Endodermal cell (in vitro differentiated cells): ENCODE measurements around the gene IL17D. TPM values are rescaled to one million over a fixed set of nuclear protein-coding genes. Genes with fewer than 3 reads are reported as not detected.

ENCODE experiments used
- DNase-seq: peaks from one replicate; pipeline ENCODE4 v3.0.0-alpha.2; 2017
- H3K27ac ChIP-seq: 2 replicates; pipeline ENCODE4 v1.5.1; 2013; ENCODE audit warnings: mild to moderate bottlenecking, low read depth, low read length, moderate library complexity
- H3K27me3 ChIP-seq: 2 replicates; pipeline ENCODE4 v1.6.1; 2013; ENCODE audit warnings: mild to moderate bottlenecking, low read length, moderate library complexity; ENCODE audit not compliant: insufficient read depth, control insufficient read depth, poor library complexity, severe bottlenecking
- H3K36me3 ChIP-seq: 2 replicates; pipeline ENCODE4 v1.7.0; 2013; ENCODE audit warnings: mild to moderate bottlenecking, low read length, moderate library complexity; ENCODE audit not compliant: control insufficient read depth, insufficient read depth
- H3K4me1 ChIP-seq: one replicate; pipeline ENCODE4 v1.7.0; 2013; ENCODE audit warnings: low read length; ENCODE audit not compliant: control insufficient read depth, insufficient read depth
- H3K4me3 ChIP-seq: 2 replicates; pipeline ENCODE4 v1.5.1; 2013; ENCODE audit warnings: mild to moderate bottlenecking, low read length, moderate library complexity
- H3K9ac ChIP-seq: 2 replicates; pipeline ENCODE4 v1.6.1; 2013; ENCODE audit warnings: mild to moderate bottlenecking, low read length, moderate library complexity; ENCODE audit not compliant: poor library complexity, severe bottlenecking; ENCODE audit errors: extremely low read depth
- H3K9me3 ChIP-seq: 2 replicates; pipeline ENCODE4 v1.6.1; 2013; ENCODE audit warnings: mild to moderate bottlenecking, low read length, moderate library complexity; ENCODE audit not compliant: control insufficient read depth
- H3K27ac Mint-ChIP-seq: 2 replicates; pipeline ENCODE4 v1.8.0; 2020; ENCODE audit warnings: mixed read lengths
- H3K27me3 Mint-ChIP-seq: 2 replicates; pipeline ENCODE4 v1.8.0; 2021; ENCODE audit warnings: mild to moderate bottlenecking, mixed read lengths; ENCODE audit not compliant: insufficient read depth
- H3K36me3 Mint-ChIP-seq: 2 replicates; pipeline ENCODE4 v1.8.0; 2020; ENCODE audit warnings: low read depth, mixed read lengths
- H3K4me1 Mint-ChIP-seq: 2 replicates; pipeline ENCODE4 v1.8.0; 2020; ENCODE audit warnings: mixed read lengths
- H3K4me3 Mint-ChIP-seq: 2 replicates; pipeline ENCODE4 v1.8.0; 2020; ENCODE audit warnings: mild to moderate bottlenecking, moderate library complexity, mixed read lengths
- H3K9me3 Mint-ChIP-seq: 2 replicates; pipeline ENCODE4 v1.8.0; 2020; ENCODE audit warnings: mild to moderate bottlenecking, mixed read lengths
- WGBS, 2 experiments: methylation state at CpG; one replicate each; pipeline versions ENCODE4 v1.1.5 to v1.1.7; 2013; ENCODE audit warnings: missing lambda C conversion rate in 2 of 2, mixed read lengths in 1 of 2; ENCODE audit not compliant: insufficient coverage in 1 of 2, insufficient read length in 1 of 2; 5-methylcytosine and 5-hydroxymethylcytosine counted together
- total RNA-seq, 2 donors: library from RNA; stranded (reverse); fragmentation: NEBNext Ultra II Directional in 1 of 2; extraction: Animal tissue kit (Norgen Biotek cat#: 25700) in 1 of 2; gene quantifications; 2 replicates in 1 of 2; 3 replicates in 1 of 2; pipeline ENCODE4 v1.2.1, GENCODE V29; 2021
- TF ChIP-seq, protein P1 (sequence below): fragments of 200-600 bp; sonication (generic); conservative IDR thresholded peaks from 2 replicates; pipeline ENCODE4 v1.5.0; 2021; ENCODE audit warnings: antibody characterized with exemption, mild to moderate bottlenecking

Gene IL17D
- total RNA-seq, 2 donors from 2014 or later, result 0.33 to 0.88 TPM

DNA sequence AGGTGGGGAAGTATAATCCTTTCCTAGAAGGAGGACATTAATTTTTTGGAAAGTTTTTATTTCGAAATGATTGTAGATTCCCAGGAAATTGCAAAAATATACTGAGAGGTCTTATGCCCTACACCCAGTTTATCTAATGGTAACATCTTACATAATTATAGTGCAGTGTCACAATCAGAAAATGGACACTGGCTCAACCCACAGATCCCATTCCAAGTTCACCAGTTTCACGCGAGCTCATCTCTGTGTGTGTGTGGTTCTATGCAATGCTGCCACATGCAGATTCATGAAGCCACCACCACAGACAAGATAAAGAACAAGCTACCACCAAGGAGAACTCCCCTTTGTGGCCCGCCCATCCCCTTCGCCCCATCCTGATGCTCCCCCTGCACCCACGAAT, 24.4 kb downstream of the IL17D start:
- H3K27ac ChIP-seq, result no peak overlapping the region
- no peaks in the 10 kb centered on the region for H3K36me3 ChIP-seq
- H3K27ac Mint-ChIP-seq, result no peak overlapping the region
- peaks cover 2% of the 10 kb centered on the region for H3K36me3 Mint-ChIP-seq
- H3K27me3 Mint-ChIP-seq, result peaks cover 6% of the 10 kb centered on the region
- H3K4me1 Mint-ChIP-seq, result no peaks in the 10 kb centered on the region
- no peaks in the 10 kb centered on the region for H3K9me3 Mint-ChIP-seq
- H3K4me1 ChIP-seq, result no peaks in the 10 kb centered on the region
- TF ChIP-seq, protein P1, sequence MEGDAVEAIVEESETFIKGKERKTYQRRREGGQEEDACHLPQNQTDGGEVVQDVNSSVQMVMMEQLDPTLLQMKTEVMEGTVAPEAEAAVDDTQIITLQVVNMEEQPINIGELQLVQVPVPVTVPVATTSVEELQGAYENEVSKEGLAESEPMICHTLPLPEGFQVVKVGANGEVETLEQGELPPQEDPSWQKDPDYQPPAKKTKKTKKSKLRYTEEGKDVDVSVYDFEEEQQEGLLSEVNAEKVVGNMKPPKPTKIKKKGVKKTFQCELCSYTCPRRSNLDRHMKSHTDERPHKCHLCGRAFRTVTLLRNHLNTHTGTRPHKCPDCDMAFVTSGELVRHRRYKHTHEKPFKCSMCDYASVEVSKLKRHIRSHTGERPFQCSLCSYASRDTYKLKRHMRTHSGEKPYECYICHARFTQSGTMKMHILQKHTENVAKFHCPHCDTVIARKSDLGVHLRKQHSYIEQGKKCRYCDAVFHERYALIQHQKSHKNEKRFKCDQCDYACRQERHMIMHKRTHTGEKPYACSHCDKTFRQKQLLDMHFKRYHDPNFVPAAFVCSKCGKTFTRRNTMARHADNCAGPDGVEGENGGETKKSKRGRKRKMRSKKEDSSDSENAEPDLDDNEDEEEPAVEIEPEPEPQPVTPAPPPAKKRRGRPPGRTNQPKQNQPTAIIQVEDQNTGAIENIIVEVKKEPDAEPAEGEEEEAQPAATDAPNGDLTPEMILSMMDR, result no peak
- no peak for DNase-seq
- no peak overlapping the region for H3K4me3 ChIP-seq
- no peaks in the 10 kb centered on the region for H3K27me3 ChIP-seq
- no peaks in the 10 kb centered on the region for H3K9me3 ChIP-seq
- H3K4me3 Mint-ChIP-seq, result no peak overlapping the region
- WGBS, 2 experiments, result 86 to 98% methylated on average over 4 to 6 of the region's 6 CpGs
- no peak overlapping the region for H3K9ac ChIP-seq

DNA sequence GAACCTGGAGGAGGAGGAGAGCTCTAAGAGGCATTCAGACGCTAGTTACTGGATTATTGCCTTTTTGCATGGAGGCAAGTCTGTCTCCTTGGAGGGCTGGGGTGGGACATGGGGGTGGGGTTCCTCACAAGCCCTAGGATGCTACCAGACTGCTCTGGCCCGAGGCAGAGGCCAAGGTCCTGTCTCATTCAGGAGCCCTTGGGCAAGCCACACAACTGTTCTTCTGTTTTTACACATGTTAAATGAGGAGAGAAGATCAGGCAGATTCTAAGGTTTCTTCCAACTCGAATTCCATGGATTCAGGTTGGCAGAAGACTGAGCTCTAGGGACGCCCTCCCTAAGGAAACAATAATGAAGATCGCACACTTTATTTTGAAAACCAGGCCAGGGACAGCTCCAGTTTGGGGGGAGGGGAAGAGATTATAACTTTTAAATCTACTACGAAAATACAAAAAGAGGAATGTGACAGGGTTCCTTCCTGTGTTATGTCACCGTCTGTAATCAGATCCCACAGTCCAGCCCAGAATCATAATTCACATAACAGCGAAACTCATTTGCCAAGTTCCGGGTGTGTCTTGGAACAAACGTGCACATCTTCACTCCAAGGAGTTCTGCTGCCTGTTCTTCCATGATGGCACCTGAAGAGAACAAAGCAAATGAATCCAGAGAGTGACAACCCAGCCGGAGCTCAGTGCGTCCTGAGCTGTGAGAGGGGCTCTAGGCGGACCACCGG, 25.2 kb downstream of the IL17D start:
- H3K27me3 Mint-ChIP-seq, result peaks cover 6% of the 10 kb centered on the region
- Histone ChIP-seq H3K27me3 (no peaks in the 10 kb centered on the region), H3K27ac (no peak overlapping the region), H3K9me3 (no peaks in the 10 kb centered on the region), H3K9ac (no peak overlapping the region), H3K4me1 (no peaks in the 10 kb centered on the region), H3K36me3 (no peaks in the 10 kb centered on the region), H3K4me3 (no peak overlapping the region)
- no peak overlapping the region for H3K4me3 Mint-ChIP-seq
- WGBS, 2 experiments, result 94 to 99% methylated on average over 8 to 14 of the region's 14 CpGs
- no peak overlapping the region for H3K27ac Mint-ChIP-seq
- H3K36me3 Mint-ChIP-seq, result peaks cover 2% of the 10 kb centered on the region
- no peaks in the 10 kb centered on the region for H3K9me3 Mint-ChIP-seq
- DNase-seq, result no peak
- TF ChIP-seq, protein P1, result no peak
- no peaks in the 10 kb centered on the region for H3K4me1 Mint-ChIP-seq

DNA sequence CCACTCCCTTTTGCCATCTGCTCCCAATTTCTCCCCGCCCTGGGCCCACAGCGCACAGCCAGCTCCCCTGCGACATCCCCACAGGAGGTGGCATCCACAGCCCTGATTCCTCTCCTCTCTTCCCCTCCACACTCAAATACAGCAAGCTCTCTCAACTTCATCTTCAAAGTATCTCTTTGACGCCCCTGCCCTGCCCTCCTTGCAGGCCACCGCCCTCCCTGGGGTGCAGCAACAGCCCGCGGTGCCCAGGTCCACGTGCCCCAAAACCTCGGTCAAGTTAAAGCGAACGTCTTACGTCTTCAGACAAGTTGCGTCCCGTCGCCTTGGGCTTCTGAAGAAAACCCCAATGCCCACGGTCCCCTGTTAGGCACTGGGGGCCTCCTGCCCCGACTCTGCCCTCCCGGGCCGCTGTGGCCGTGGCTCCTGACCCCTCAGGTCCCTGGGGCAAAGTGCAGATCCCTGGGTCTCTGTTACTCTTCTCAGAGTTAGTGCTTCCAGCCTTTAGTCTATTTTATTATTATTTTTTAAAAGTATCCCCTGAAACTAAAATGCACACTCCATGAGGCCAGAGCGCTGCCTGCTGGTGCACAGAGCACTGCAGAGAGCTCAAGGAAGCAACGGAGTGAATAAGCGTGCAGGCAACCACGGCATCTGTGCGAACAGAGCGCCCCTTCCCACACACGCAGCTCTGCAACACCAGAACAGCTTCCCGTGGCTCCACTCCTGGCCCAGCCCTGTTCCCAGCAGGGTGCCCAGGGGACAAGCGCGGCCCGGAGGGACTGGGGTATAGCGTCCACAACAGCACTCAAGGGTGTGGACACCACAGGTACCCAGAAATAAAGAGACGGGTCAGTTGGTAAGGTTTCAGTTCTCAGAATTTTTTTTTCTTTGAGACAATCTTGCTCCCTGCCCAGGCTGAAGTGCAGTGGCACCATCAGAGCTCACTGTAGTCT, 26.4 kb downstream of the IL17D start:
- Mint-ChIP-seq H3K27ac (no peak overlapping the region), H3K4me3 (no peak overlapping the region), H3K4me1 (no peaks in the 10 kb centered on the region), H3K27me3 (no peaks in the 10 kb centered on the region), H3K36me3 (peaks cover 2% of the 10 kb centered on the region), H3K9me3 (no peaks in the 10 kb centered on the region)
- Histone ChIP-seq H3K36me3 (no peaks in the 10 kb centered on the region), H3K4me3 (no peak overlapping the region), H3K27ac (no peak overlapping the region), H3K9ac (no peak overlapping the region), H3K27me3 (no peaks in the 10 kb centered on the region), H3K4me1 (no peaks in the 10 kb centered on the region), H3K9me3 (no peaks in the 10 kb centered on the region)
- TF ChIP-seq, protein P1, result no peak
- 89 to 93% methylated on average over 20 to 33 of the region's 33 CpGs for WGBS, 2 experiments
- DNase-seq, result no peak
